Lung (tissue), 12 donors: ENCODE data around the gene FOXO6. TPM values are rescaled to one million over a fixed set of nuclear protein-coding genes. Genes with fewer than 3 reads are reported as not detected.

ENCODE experiments used
- ATAC-seq: fragments of 200-7000 bp; cut with Tn5 transposase; one replicate; pipeline ENCODE4 v1.9.1; 2020; ENCODE audit warnings: moderate number of reproducible peaks; ENCODE audit not compliant: insufficient read depth, low FRiP score
- DNase-seq, 3 donors: peaks; one replicate each; pipeline ENCODE4 v3.0.0-alpha.2; 2013 to 2017
- H3K27ac ChIP-seq, 2 donors: one replicate each; pipeline ENCODE4 v1.5.1; 2013; ENCODE audit warnings: mild to moderate bottlenecking in 2 of 2, moderate library complexity in 2 of 2, control low read depth in 1 of 2, inconsistent platforms in 1 of 2, low read depth in 1 of 2, low read length in 1 of 2
- H3K27me3 ChIP-seq, 3 donors: one replicate each; pipeline ENCODE4 v1.5.1; 2013; ENCODE audit warnings: low read length in 2 of 3; ENCODE audit not compliant: control insufficient read depth in 3 of 3, insufficient read depth in 3 of 3
- H3K36me3 ChIP-seq, 4 donors: one replicate each; pipeline ENCODE4 v1.5.1; 2013; ENCODE audit warnings: low read length in 4 of 4, mild to moderate bottlenecking in 1 of 4, moderate library complexity in 1 of 4; ENCODE audit not compliant: control insufficient read depth in 4 of 4, insufficient read depth in 4 of 4
- H3K4me1 ChIP-seq, 5 donors: one replicate each; pipeline ENCODE4 v1.5.1; 2013; ENCODE audit warnings: low read length in 5 of 5, mild to moderate bottlenecking in 2 of 5, moderate library complexity in 1 of 5; ENCODE audit not compliant: control insufficient read depth in 5 of 5, insufficient read depth in 5 of 5
- H3K4me3 ChIP-seq: one replicate; pipeline ENCODE4 v1.5.1; 2013; ENCODE audit warnings: mild to moderate bottlenecking, control low read depth, moderate library complexity
- H3K9ac ChIP-seq, 2 donors: one replicate each; pipeline ENCODE4 v1.5.1; 2013; ENCODE audit warnings: low read length in 2 of 2, control low read depth in 1 of 2; ENCODE audit not compliant: insufficient read depth in 1 of 2
- H3K9me3 ChIP-seq, 4 donors: one replicate each; pipeline ENCODE4 v1.5.1; 2013; ENCODE audit warnings: low read length in 3 of 4, mild to moderate bottlenecking in 1 of 4, moderate library complexity in 1 of 4; ENCODE audit not compliant: control insufficient read depth in 4 of 4, insufficient read depth in 3 of 4
- CTCF ChIP-seq: IDR thresholded peaks from 2 replicates; pipeline ENCODE4 v1.5.1; 2012; ENCODE audit warnings: mild to moderate bottlenecking; ENCODE audit errors: control extremely low read depth, extremely low read depth
- WGBS, 2 donors: extraction: QIAGEN DNeasy Blood & Tissue Kit; methylation state at CpG; one replicate each; pipeline ENCODE4 v1.1.7; 2013; 5-methylcytosine and 5-hydroxymethylcytosine counted together
- polyA plus RNA-seq, 2 donors: library from polyadenylated mRNA; stranded (reverse); fragments of 200-250 nt; gene quantifications; one replicate each; pipeline ENCODE4 v1.2.1, GENCODE V29; 2013
- total RNA-seq, 2 donors: library from RNA; depleted of rRNA in 1 of 2; stranded (reverse); fragments of >200 nt in 1 of 2; gene quantifications; one replicate each; pipeline ENCODE4 v1.2.1, GENCODE V29; 2014 to 2021
- donor health status: control.
- donor health status: control.
- donor health status: Bipolar disorder and iron deficiency.
- donor health status: healthy.
- donor health status: DM: yes; HTN: yes; CAD: no.

The FOXO6 gene
- total and polyA plus RNA-seq, 4 donors = 0.22 to 2.9 (median 0.86) TPM

- Histone ChIP-seq H3K9ac (no peak overlapping the region), H3K27ac (no peak overlapping the region), H3K9me3 (peaks cover 0 to 3% (median 0%) of the 10 kb centered on the region in 4 donors), H3K36me3 (no peaks in the 10 kb centered on the region), H3K4me3 (no peak overlapping the region), H3K27me3 (peaks cover 0 to 6% (median 4%) of the 10 kb centered on the region in 3 donors), H3K4me1 (no peaks in the 10 kb centered on the region)
- DNase-seq (no peak), ATAC-seq (no peak)
- TF ChIP-seq CTCF = no peak
- 87 to 88% methylated on average over 7 of the region's 7 CpGs for WGBS, 2 donors
Measured at GRCh38 chr1:41414716-41415306, 53.6 kb downstream of the FOXO6 start.

- Histone ChIP-seq H3K27me3 (peaks cover 0 to 3% (median 0%) of the 10 kb centered on the region in 3 donors), H3K4me3 (no peak overlapping the region), H3K9ac (no peak overlapping the region), H3K36me3 (no peaks in the 10 kb centered on the region), H3K4me1 (peaks cover 0 to 3% (median 0%) of the 10 kb centered on the region in 5 donors), H3K9me3 (peaks cover 0 to 3% (median 0%) of the 10 kb centered on the region in 4 donors), H3K27ac (no peak overlapping the region)
- DNase-seq (no peak), ATAC-seq (no peak)
- 92% methylated on average over 5 of the region's 5 CpGs for WGBS, 2 donors
- no peak for TF ChIP-seq CTCF
Measured at GRCh38 chr1:41416081-41416480, 54.8 kb downstream of the FOXO6 start.

GRCh38 chr1:41416552-41417334 lies 55.5 kb downstream of the FOXO6 start:
- H3K9me3 ChIP-seq = no peaks in the 10 kb centered on the region
- ATAC-seq (peak; percentile 73), DNase-seq (peak; percentile 69 to 75 (median 72))
- H3K4me1 ChIP-seq = peaks cover 0 to 3% (median 0%) of the 10 kb centered on the region in 5 donors
- H3K4me3 ChIP-seq = no peak overlapping the region
- H3K36me3 ChIP-seq = no peaks in the 10 kb centered on the region
- 51 to 60% methylated on average over 18 of the region's 18 CpGs for WGBS, 2 donors
- H3K27me3 ChIP-seq = peaks cover 0 to 3% (median 0%) of the 10 kb centered on the region in 3 donors
- TF ChIP-seq CTCF = peak; percentile 90
- H3K9ac ChIP-seq = no peak overlapping the region
- H3K27ac ChIP-seq = no peak overlapping the region
